WTC11 (cell line): ENCODE data around the gene HNRNPUL2.

Experiments used
- CTCF ChIP-seq: fragments of 200-600 bp; IDR thresholded peaks from 2 replicates; pipeline ENCODE4 v1.8.0; 2022; ENCODE audit warnings: antibody characterized with exemption
- E2F1 ChIP-seq: sonication (generic); formaldehyde crosslinking; IDR thresholded peaks from 2 replicates; pipeline ENCODE4 v1.8.0; 2022; ENCODE audit warnings: mild to moderate bottlenecking, missing genetic modification reagents
- JUN ChIP-seq: sonication (generic); formaldehyde crosslinking; IDR thresholded peaks from 2 replicates; pipeline ENCODE4 v1.8.0; 2023; ENCODE audit warnings: mild to moderate bottlenecking, missing genetic modification reagents
- MXD4 ChIP-seq: fragments of 250-450 bp; sonication (Bioruptor Pico); IDR thresholded peaks from 2 replicates; pipeline ENCODE4 v1.8.0; 2021; ENCODE audit warnings: mild to moderate bottlenecking, moderate library complexity, borderline replicate concordance
- ZNF263 ChIP-seq: sonication (generic); formaldehyde crosslinking; IDR thresholded peaks from 2 replicates; pipeline ENCODE4 v1.8.1; 2022; ENCODE audit warnings: low read depth, mild to moderate bottlenecking, moderate library complexity, missing genetic modification reagents
- ZNF532 ChIP-seq: fragments of 250-450 bp; sonication (Bioruptor Pico); IDR thresholded peaks from 2 replicates; pipeline ENCODE4 v1.9.0; 2021; ENCODE audit warnings: mild to moderate bottlenecking, borderline replicate concordance

- TF ChIP-seq E2F1 (no peak), CTCF (no peak), ZNF263 (CRISPR knock-in tag) (no peak), ZNF532 (no peak), MXD4 (CRISPR knock-in tag) (no peak), JUN (CRISPR knock-in tag) (no peak)
Measured at GRCh38 chr11:62705880-62706849, 21.1 kb downstream of the HNRNPUL2 start.
